DOHH2 (cell line): Measurements from ENCODE around the gene SCNN1B.

Experiments
- H3F3A ChIP-seq: fragments of 200-600 bp; sonication (generic), shearing (Covaris generic); 2 replicates; pipeline ENCODE4 v1.6.0; 2016; ENCODE audit warnings: antibody characterized with exemption, mild to moderate bottlenecking; ENCODE audit not compliant: control insufficient read depth, insufficient read depth
- H3K27ac ChIP-seq: fragments of 200-600 bp; sonication (generic); 2 replicates; pipeline ENCODE4 v1.5.1; 2014; ENCODE audit warnings: low read depth, mild to moderate bottlenecking, low read length, moderate library complexity
- H3K27me3 ChIP-seq: fragments of 200-600 bp; sonication (generic); 2 replicates; pipeline ENCODE4 v1.6.1; 2014; ENCODE audit warnings: mild to moderate bottlenecking, low read length, mixed read lengths; ENCODE audit not compliant: control insufficient read depth
- H3K36me3 ChIP-seq: fragments of 200-600 bp; sonication (generic); 2 replicates; pipeline ENCODE4 v1.6.1; 2014; ENCODE audit warnings: mild to moderate bottlenecking, low read length, moderate library complexity, mixed read lengths; ENCODE audit not compliant: control insufficient read depth
- H3K4me1 ChIP-seq: fragments of 200-600 bp; sonication (generic); 2 replicates; pipeline ENCODE4 v1.6.1; 2014; ENCODE audit warnings: mild to moderate bottlenecking, low read length, mixed read lengths; ENCODE audit not compliant: control insufficient read depth
- H3K4me2 ChIP-seq: fragments of 200-600 bp; sonication (generic); 2 replicates; pipeline ENCODE4 v1.6.0; 2014; ENCODE audit warnings: mild to moderate bottlenecking, low read length, moderate library complexity
- H3K4me3 ChIP-seq: fragments of 200-600 bp; sonication (generic); 2 replicates; pipeline ENCODE4 v1.5.1; 2014; ENCODE audit warnings: mild to moderate bottlenecking, low read length, mixed read lengths
- H3K79me2 ChIP-seq: fragments of 200-600 bp; sonication (generic); 2 replicates; pipeline ENCODE4 v1.6.1; 2014; ENCODE audit warnings: mild to moderate bottlenecking, low read length, mixed read lengths; ENCODE audit not compliant: control insufficient read depth
- H3K9me2 ChIP-seq: fragments of 200-600 bp; sonication (generic); replicated peaks from 2 replicates; pipeline ENCODE4 v1.6.1; 2014; ENCODE audit warnings: mild to moderate bottlenecking, low read length, mixed read lengths; ENCODE audit not compliant: control insufficient read depth
- H3K9me3 ChIP-seq: fragments of 200-600 bp; sonication (generic); 2 replicates; pipeline ENCODE4 v1.6.1; 2014; ENCODE audit warnings: antibody characterized with exemption, low read length, mixed read lengths; ENCODE audit not compliant: control insufficient read depth, insufficient read depth
- H4K20me1 ChIP-seq: fragments of 200-600 bp; sonication (generic); 2 replicates; pipeline ENCODE4 v1.6.0; 2014; ENCODE audit warnings: low read depth, mild to moderate bottlenecking, antibody characterized with exemption, low read length, moderate library complexity; ENCODE audit not compliant: control insufficient read depth, insufficient read depth
- EZH2phosphoT487 ChIP-seq: fragments of 200-600 bp; sonication (generic); IDR thresholded peaks from 2 replicates; pipeline ENCODE4 v1.6.1; 2017; ENCODE audit warnings: borderline replicate concordance, mild to moderate bottlenecking, antibody characterized with exemption, low read length, moderate library complexity, mixed read lengths
- TF ChIP-seq, protein P1 (sequence below): fragments of 200-600 bp; sonication (generic); IDR thresholded peaks from one replicate; pipeline ENCODE4 v1.5.1; 2014; ENCODE audit warnings: antibody characterized with exemption, mild to moderate bottlenecking, low read depth, low read length; ENCODE audit not compliant: poor library complexity, severe bottlenecking

The SCNN1B gene

DNA sequence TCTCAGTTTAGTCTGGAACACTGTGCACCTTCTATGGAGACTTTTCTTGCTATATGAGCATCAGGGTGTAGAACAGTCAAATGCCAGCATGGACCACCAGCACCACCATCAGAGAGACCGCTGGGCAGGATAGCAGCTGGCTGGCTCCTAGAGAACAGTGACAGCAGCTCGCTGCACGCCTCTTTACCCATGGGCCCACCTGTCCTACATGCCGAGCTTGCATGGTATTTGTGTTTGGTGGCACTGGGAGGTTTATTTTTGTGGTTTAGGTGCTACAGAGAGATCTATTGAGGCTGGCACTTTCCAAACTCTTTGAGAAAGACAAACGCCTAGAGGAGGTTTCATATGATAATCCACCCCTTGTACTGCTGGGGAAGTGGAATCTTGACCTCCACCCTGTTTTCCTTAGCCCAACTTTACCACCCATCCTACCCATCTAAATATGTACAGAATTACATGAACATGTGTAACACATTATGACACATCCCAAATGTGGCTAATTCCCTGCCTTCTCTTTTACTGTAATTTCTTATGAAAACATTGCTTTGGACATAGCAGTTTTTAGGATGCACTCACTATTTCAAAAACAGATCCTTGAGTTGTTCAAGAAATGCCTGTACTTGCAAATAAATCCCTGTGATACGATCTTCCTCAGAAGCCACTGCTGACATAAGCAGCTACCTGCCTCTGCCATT lies 104.6 kb downstream of the SCNN1B start:
- Histone ChIP-seq H4K20me1 (no peaks in the 10 kb centered on the region), H3K4me2 (no peak overlapping the region), H3K4me1 (no peaks in the 10 kb centered on the region), H3K79me2 (no peaks in the 10 kb centered on the region), H3K27me3 (no peaks in the 10 kb centered on the region), H3K9me3 (no peaks in the 10 kb centered on the region), H3K9me2 (no peaks in the 10 kb centered on the region), H3K27ac (no peak overlapping the region), H3K4me3 (no peak overlapping the region), H3K36me3 (peaks cover 4% of the 10 kb centered on the region; the same call in 1 of the 2 replicates), H3F3A (no peaks in the 10 kb centered on the region)
- no peak for TF ChIP-seq EZH2phosphoT487
- TF ChIP-seq, protein P1, sequence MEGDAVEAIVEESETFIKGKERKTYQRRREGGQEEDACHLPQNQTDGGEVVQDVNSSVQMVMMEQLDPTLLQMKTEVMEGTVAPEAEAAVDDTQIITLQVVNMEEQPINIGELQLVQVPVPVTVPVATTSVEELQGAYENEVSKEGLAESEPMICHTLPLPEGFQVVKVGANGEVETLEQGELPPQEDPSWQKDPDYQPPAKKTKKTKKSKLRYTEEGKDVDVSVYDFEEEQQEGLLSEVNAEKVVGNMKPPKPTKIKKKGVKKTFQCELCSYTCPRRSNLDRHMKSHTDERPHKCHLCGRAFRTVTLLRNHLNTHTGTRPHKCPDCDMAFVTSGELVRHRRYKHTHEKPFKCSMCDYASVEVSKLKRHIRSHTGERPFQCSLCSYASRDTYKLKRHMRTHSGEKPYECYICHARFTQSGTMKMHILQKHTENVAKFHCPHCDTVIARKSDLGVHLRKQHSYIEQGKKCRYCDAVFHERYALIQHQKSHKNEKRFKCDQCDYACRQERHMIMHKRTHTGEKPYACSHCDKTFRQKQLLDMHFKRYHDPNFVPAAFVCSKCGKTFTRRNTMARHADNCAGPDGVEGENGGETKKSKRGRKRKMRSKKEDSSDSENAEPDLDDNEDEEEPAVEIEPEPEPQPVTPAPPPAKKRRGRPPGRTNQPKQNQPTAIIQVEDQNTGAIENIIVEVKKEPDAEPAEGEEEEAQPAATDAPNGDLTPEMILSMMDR, result no peak

DNA sequence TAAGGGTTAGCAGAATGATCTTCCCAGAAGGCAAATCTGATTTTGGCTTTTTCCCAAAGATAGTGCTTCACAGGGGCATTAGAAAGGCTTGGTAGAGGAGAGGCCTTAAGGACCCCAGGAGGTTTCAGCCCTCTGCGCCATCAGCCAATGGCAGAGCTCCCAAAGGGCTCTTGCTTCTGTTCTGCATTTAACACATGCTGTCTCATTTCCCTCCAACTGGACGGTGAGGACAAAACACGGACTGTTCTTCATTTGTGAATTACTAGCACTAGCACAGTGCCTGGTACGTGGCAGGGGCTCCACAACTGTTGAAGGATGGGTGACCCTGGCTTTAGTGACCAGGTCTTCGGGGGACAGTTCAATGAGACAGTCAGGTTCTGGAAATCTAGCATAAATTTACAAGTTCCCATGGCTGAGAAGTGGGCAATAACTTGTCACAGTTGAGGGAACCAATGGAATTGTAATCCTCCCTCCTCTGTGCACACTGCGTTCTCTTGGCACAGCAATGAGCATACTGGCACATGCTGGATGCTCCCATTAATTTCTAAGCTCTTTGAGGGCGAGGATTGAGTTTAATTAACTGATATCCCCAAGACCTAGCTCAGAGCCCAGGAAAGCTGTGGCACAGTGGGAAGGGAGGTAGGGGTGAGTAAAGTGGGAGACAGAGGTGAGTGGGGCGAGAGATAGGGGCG lies 105.5 kb downstream of the SCNN1B start:
- Histone ChIP-seq H3K79me2 (no peaks in the 10 kb centered on the region), H3K27ac (no peak overlapping the region), H3K36me3 (peaks cover 7% of the 10 kb centered on the region; the same call in 1 of the 2 replicates), H3K9me3 (no peaks in the 10 kb centered on the region), H3K9me2 (no peaks in the 10 kb centered on the region), H3K27me3 (no peaks in the 10 kb centered on the region), H4K20me1 (no peaks in the 10 kb centered on the region), H3K4me2 (no peak overlapping the region), H3K4me3 (no peak overlapping the region), H3K4me1 (no peaks in the 10 kb centered on the region), H3F3A (no peaks in the 10 kb centered on the region)
- TF ChIP-seq, protein P1, result no peak
- TF ChIP-seq EZH2phosphoT487, result no peak

DNA sequence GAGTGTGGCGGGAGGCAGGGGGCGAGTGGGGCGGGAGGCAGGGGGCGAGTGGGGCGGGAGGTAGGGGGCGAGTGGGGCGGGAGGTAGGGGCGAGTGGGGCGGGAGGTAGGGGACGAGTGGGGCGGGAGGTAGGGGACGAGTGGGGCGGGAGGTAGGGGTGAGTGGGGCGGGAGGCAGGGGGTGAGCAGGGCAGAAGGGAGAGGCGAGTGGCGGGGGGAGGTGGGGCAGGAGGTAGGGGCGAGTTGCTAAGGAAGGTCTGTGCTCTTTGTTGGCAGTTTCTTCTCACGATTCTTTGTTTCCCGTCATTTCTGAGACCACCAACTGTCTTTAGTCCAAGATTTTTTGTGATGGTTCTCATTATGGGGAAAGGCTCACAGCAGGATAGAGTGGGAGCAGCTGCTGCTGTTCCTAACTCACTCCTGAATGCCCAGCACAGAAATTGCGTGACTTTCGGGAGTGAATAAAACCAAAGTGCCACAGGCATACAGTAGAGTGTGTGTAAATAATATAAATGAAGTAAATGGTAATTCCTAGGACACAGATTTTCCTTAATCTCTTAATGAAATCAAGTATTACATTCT lies 106.2 kb downstream of the SCNN1B start:
- H3F3A ChIP-seq, result no peaks in the 10 kb centered on the region

More for the DNA sequence above, 106.2 kb downstream of the SCNN1B start:
- H3K27ac ChIP-seq, result no peak overlapping the region
- no peaks in the 10 kb centered on the region for H3K9me2 ChIP-seq
- H4K20me1 ChIP-seq, result no peaks in the 10 kb centered on the region
- peaks cover 7% of the 10 kb centered on the region; the same call in 1 of the 2 replicates for H3K36me3 ChIP-seq
- no peaks in the 10 kb centered on the region for H3K79me2 ChIP-seq
- no peak overlapping the region for H3K4me3 ChIP-seq
- TF ChIP-seq EZH2phosphoT487, result no peak
- TF ChIP-seq, protein P1, result no peak
- H3K4me2 ChIP-seq, result no peak overlapping the region
- H3K4me1 ChIP-seq, result no peaks in the 10 kb centered on the region
- no peaks in the 10 kb centered on the region for H3K27me3 ChIP-seq
- no peaks in the 10 kb centered on the region for H3K9me3 ChIP-seq
